ENCODE results near the gene C8A. TPM values are rescaled to one million over a fixed set of nuclear protein-coding genes. Genes with fewer than 3 reads are reported as not detected.

Gene C8A
- total and polyA plus RNA-seq, 5 experiments from 2014 or later = not detected

DNA sequence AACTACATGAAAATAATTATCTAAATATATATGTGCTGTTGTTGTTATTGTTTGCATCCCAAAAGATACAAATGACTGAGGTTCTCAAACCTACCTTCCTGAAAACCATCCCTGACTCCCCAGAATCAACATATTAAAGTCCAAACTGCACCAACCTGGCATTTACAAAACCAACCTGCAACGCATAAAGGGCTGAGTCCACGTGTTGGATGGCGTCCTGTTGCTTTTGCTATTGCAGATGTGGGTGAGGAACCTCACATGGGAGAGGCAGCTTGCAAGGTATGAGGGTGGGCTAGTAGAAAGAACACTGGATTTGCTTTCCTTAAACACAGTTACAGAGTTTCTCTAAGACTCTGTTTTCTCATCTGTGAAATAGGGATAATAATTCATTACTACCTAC, 112.8 kb downstream of the C8A start:
- no peaks in the 10 kb centered on the region for H3K4me1 Mint-ChIP-seq
- H3K27ac Mint-ChIP-seq = no peak overlapping the region
- POLR2A ChIA-PET = no interaction called here
- H3K9me3 Mint-ChIP-seq = peaks cover 0 to 9% (median 0%) of the 10 kb centered on the region in 9 donors
- no peaks in the 10 kb centered on the region for H3K36me3 Mint-ChIP-seq
- H3K27me3 Mint-ChIP-seq = peaks cover 1 to 24% (median 9%) of the 10 kb centered on the region in 5 donors
- ATAC-seq = no peak
- DNase-seq = no peak
- H3K4me3 Mint-ChIP-seq = no peak overlapping the region

Other genes with a start within 250 kb of the C8A start
- not detected for gene PRKAA2, start 209.5 kb upstream of the C8A start, total RNA-seq
- gene PRKAA2, start 209.5 kb upstream of the C8A start, polyA plus RNA-seq = not detected
- gene FYB2, start 35.4 kb upstream of the C8A start, total RNA-seq = not detected
- gene FYB2, start 35.4 kb upstream of the C8A start, polyA plus RNA-seq = not detected
- not detected for gene C8B, start 111.2 kb downstream of the C8A start, total RNA-seq
- not detected for gene C8B, start 111.2 kb downstream of the C8A start, polyA plus RNA-seq

Measured in naive thymus-derived CD8-positive, alpha-beta T cell (primary cell).